Upper lobe of right lung (tissue), 1 donor: ENCODE measurements around the gene DIABLO. TPM values are rescaled to one million over a fixed set of nuclear protein-coding genes. Genes with fewer than 3 reads are reported as not detected.

Source experiments
- ATAC-seq: fragments of 200-7000 bp; cut with Tn5 transposase; one replicate; pipeline ENCODE4 v1.9.1; 2020; ENCODE audit warnings: mild to moderate bottlenecking, moderate library complexity
- DNase-seq: peaks from one replicate; pipeline ENCODE4 v3.0.0-alpha.2; 2020
- H3K27ac ChIP-seq: fragments of 200-600 bp; one replicate; pipeline ENCODE4 v1.8.0; 2022
- H3K27me3 ChIP-seq: fragments of 200-600 bp; one replicate; pipeline ENCODE4 v1.8.0; 2022; ENCODE audit warnings: mild to moderate bottlenecking
- H3K36me3 ChIP-seq: fragments of 200-600 bp; one replicate; pipeline ENCODE4 v1.8.0; 2022
- H3K4me1 ChIP-seq: fragments of 200-600 bp; one replicate; pipeline ENCODE4 v1.8.0; 2022
- H3K4me3 ChIP-seq: fragments of 200-600 bp; one replicate; pipeline ENCODE4 v1.8.0; 2022; ENCODE audit warnings: mild to moderate bottlenecking
- H3K9me3 ChIP-seq: fragments of 200-600 bp; one replicate; pipeline ENCODE4 v1.8.0; 2022
- intact Hi-C: fragments of 100-400 bp; cut with DNase I; formaldehyde crosslinking; loops from one replicate; pipeline ENCODE4 v1.11.0; 2022
- total RNA-seq: library from RNA; stranded (reverse); fragmentation: NEBNext Ultra II Directional; extraction: Animal tissue kit (Norgen Biotek cat#: 25700); gene quantifications from one replicate; pipeline ENCODE4 v1.2.1, GENCODE V29; 2021
- TF ChIP-seq, protein P1 (sequence below): fragments of 200-600 bp; IDR thresholded peaks from one replicate; pipeline ENCODE4 v1.8.0; 2022; ENCODE audit warnings: antibody characterized with exemption
- donor health status: DM: no; HTN: yes; CAD: no; lungs with severe emphysema.

DIABLO gene
- total RNA-seq, 1 donor from 2014 or later, result 31.9 TPM

- DNase-seq (no peak), ATAC-seq (no peak)
- Histone ChIP-seq H3K9me3 (no peaks in the 10 kb centered on the region), H3K36me3 (peaks cover 86% of the 10 kb centered on the region), H3K27me3 (no peaks in the 10 kb centered on the region), H3K4me1 (no peaks in the 10 kb centered on the region), H3K4me3 (no peak overlapping the region), H3K27ac (no peak overlapping the region)
- intact Hi-C loops, result no loop called here
- TF ChIP-seq, protein P1, sequence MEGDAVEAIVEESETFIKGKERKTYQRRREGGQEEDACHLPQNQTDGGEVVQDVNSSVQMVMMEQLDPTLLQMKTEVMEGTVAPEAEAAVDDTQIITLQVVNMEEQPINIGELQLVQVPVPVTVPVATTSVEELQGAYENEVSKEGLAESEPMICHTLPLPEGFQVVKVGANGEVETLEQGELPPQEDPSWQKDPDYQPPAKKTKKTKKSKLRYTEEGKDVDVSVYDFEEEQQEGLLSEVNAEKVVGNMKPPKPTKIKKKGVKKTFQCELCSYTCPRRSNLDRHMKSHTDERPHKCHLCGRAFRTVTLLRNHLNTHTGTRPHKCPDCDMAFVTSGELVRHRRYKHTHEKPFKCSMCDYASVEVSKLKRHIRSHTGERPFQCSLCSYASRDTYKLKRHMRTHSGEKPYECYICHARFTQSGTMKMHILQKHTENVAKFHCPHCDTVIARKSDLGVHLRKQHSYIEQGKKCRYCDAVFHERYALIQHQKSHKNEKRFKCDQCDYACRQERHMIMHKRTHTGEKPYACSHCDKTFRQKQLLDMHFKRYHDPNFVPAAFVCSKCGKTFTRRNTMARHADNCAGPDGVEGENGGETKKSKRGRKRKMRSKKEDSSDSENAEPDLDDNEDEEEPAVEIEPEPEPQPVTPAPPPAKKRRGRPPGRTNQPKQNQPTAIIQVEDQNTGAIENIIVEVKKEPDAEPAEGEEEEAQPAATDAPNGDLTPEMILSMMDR, result no peak
These were observed 13.0 kb upstream of the DIABLO start for GRCh38 chr12:122238861-122239260.

DNA sequence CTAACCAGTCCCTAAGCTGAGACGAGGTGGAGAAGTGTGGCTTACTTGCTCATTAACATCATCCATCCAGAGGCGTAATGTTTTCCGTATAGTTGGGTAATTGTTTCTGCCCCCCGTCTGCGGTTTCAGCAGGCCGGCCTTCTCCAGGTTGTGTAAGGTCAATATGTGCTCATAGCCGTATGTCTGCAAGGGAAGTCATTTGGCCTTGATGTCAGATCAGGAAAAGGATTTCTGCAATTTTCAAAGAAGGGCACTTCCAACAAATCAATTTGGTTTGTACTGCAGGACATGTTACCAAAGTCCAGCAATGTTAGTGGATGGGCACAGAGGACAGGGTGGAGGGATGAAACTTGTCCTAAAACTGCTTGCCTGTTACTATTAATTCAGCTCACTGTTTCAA is 9.9 kb upstream of the DIABLO start:
- Histone ChIP-seq H3K36me3 (peaks cover 87% of the 10 kb centered on the region), H3K27me3 (no peaks in the 10 kb centered on the region), H3K9me3 (no peaks in the 10 kb centered on the region), H3K4me3 (no peak overlapping the region), H3K27ac (no peak overlapping the region), H3K4me1 (no peaks in the 10 kb centered on the region)
- DNase-seq (no peak), ATAC-seq (peak; percentile 40)
- intact Hi-C loops, result no loop called here
- TF ChIP-seq, protein P1, result no peak

DNA sequence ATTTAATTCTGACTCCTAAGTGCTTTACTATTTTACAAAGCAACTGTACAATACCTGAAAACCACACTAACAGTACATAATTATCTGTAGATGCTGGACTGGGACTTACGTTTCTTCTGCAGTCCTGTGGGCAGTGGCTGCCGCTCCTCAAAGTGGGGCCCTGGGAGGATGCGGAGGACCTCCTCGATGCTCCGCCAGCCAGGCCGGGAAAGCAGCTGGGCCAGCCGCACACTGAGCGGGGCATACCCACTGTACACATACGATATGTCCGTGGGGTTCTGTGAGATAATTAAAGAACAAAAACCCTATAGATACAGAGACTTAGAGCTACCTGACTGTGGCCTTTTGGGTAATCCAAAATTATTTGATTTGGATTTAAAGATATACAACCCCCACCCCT is 6.8 kb upstream of the DIABLO start:
- Histone ChIP-seq H3K27me3 (no peaks in the 10 kb centered on the region), H3K4me3 (no peak overlapping the region), H3K36me3 (peaks cover 75% of the 10 kb centered on the region), H3K9me3 (no peaks in the 10 kb centered on the region), H3K4me1 (no peaks in the 10 kb centered on the region), H3K27ac (no peak overlapping the region)
- ATAC-seq (no peak), DNase-seq (no peak)
- TF ChIP-seq, protein P1, result no peak
- intact Hi-C loops, result no loop called here

- ATAC-seq (no peak), DNase-seq (no peak)
- Histone ChIP-seq H3K9me3 (no peaks in the 10 kb centered on the region), H3K36me3 (peaks cover 65% of the 10 kb centered on the region), H3K27ac (no peak overlapping the region), H3K4me3 (no peak overlapping the region), H3K27me3 (no peaks in the 10 kb centered on the region), H3K4me1 (peaks cover 7% of the 10 kb centered on the region)
- intact Hi-C loops, result no loop called here
- TF ChIP-seq, protein P1, result no peak
These were observed 4.9 kb upstream of the DIABLO start for GRCh38 chr12:122230798-122231197.

DNA sequence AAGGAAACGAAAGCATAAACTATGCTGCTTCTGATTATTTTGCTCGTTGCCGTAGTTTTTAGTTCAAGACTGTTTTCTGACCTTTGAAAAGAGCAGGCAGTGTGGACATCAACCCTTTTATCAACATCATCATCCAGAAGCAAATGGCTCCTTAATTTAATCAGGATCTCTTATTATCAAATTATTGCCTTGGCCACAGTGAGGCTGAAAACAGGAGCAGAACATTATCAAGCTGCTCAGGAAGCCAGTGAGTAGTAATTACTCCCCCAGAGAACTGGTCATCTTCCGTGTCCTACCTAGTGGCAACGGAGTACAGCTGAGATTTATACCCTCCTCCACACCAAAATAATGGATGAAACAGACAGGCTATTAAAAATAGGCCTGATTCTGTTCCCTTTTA is 2.2 kb upstream of the DIABLO start:
- ATAC-seq, result no peak
- TF ChIP-seq, protein P1, result no peak
- H3K9me3 ChIP-seq, result no peaks in the 10 kb centered on the region
- no peak for DNase-seq
- H3K4me1 ChIP-seq, result peaks cover 15% of the 10 kb centered on the region
- no peak overlapping the region for H3K4me3 ChIP-seq
- no peak overlapping the region for H3K27ac ChIP-seq
- H3K36me3 ChIP-seq, result peaks cover 44% of the 10 kb centered on the region
- intact Hi-C loops, result no loop called here
- no peaks in the 10 kb centered on the region for H3K27me3 ChIP-seq

GRCh38 chr12:122227341-122227740 is 1.5 kb upstream of the DIABLO start:
- DNase-seq (no peak), ATAC-seq (no peak)
- no peaks in the 10 kb centered on the region for H3K9me3 ChIP-seq
- TF ChIP-seq, protein P1, result no peak
- H3K36me3 ChIP-seq, result peaks cover 37% of the 10 kb centered on the region
- intact Hi-C loops, result no loop called here
- H3K27me3 ChIP-seq, result no peaks in the 10 kb centered on the region
- H3K4me3 ChIP-seq, result no peak overlapping the region
- H3K4me1 ChIP-seq, result peaks cover 15% of the 10 kb centered on the region
- no peak overlapping the region for H3K27ac ChIP-seq
